ENCODE data around the gene TMEM11. TPM values are rescaled to one million over a fixed set of nuclear protein-coding genes. Genes with fewer than 3 reads are reported as not detected.
A peak's percentile ranks its signal among the peaks of the same experiment; 100 is the strongest.

Gene TMEM11
- total RNA-seq, 1 donor = 18.1 TPM

DNA sequence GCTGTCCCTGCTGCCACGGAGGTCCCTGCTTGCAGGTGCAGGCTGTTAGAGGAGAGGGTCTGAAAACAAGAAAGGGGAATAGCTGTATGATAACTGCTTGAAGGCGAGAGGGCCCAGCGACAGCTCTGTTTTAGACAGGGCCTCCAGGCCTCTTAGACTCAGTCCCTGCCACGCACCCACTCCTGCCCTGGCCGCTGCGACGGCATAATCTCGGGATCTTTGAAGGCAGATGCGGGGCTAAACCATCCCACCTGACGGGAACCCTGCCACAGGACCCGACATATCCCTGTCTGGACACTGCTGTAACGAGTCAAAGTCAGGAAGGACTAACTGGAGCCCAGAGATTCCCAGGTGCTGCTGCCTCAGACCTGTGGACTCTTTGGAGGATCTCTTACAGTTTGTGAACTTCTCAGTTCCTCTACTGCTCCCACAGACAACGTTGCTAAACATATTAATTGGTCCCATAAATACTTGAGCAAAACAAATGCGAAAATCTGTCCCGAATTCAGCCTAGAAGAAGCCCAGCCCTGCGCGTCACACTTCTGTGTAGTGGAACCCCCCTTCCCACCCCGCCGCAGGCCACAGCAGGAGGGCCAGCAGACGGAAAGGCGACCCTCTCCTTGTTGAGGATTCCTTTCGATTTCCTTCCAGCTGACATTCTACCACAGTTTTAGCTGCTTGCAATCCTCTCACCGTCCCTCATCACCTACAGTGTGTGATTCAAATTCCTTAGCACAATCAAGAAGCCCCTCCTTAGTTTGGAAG lies 998 bp upstream of the TMEM11 start:
- Histone ChIP-seq H3K79me2 (ENCODE audit: insufficient read depth, low read length) (peaks cover 68% of the 10 kb centered on the region), H3K27me3 (ENCODE audit: insufficient read depth, low read length) (no peaks in the 10 kb centered on the region), H2AFZ (ENCODE audit: low read length) (peak overlapping the region; percentile 90), H3K4me1 (ENCODE audit: insufficient read depth, low read length) (peaks cover 27% of the 10 kb centered on the region), H3K36me3 (ENCODE audit: insufficient read depth, low read length) (peaks cover 20% of the 10 kb centered on the region), H3K9me3 (ENCODE audit: low read depth, low read length) (no peaks in the 10 kb centered on the region), H3K27ac (ENCODE audit: low read depth, low read length) (peak overlapping the region; percentile 89), H3K4me2 (ENCODE audit: insufficient read depth, low read length) (peak overlapping the region; percentile 92), H4K20me1 (ENCODE audit: insufficient read depth, low read length) (peaks cover 30% of the 10 kb centered on the region), H3K4me3 (ENCODE audit: insufficient read depth, low read length) (peak overlapping the region; percentile 97)
- TF ChIP-seq, protein P1, sequence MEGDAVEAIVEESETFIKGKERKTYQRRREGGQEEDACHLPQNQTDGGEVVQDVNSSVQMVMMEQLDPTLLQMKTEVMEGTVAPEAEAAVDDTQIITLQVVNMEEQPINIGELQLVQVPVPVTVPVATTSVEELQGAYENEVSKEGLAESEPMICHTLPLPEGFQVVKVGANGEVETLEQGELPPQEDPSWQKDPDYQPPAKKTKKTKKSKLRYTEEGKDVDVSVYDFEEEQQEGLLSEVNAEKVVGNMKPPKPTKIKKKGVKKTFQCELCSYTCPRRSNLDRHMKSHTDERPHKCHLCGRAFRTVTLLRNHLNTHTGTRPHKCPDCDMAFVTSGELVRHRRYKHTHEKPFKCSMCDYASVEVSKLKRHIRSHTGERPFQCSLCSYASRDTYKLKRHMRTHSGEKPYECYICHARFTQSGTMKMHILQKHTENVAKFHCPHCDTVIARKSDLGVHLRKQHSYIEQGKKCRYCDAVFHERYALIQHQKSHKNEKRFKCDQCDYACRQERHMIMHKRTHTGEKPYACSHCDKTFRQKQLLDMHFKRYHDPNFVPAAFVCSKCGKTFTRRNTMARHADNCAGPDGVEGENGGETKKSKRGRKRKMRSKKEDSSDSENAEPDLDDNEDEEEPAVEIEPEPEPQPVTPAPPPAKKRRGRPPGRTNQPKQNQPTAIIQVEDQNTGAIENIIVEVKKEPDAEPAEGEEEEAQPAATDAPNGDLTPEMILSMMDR (IDR thresholded peaks at IDR 0.05; ENCODE audit: extremely low read depth, low read depth, low read length) = no peak
- DNase-seq (ENCODE audit: insufficient read length, low spot score, missing footprints) = peak; percentile 88

DNA sequence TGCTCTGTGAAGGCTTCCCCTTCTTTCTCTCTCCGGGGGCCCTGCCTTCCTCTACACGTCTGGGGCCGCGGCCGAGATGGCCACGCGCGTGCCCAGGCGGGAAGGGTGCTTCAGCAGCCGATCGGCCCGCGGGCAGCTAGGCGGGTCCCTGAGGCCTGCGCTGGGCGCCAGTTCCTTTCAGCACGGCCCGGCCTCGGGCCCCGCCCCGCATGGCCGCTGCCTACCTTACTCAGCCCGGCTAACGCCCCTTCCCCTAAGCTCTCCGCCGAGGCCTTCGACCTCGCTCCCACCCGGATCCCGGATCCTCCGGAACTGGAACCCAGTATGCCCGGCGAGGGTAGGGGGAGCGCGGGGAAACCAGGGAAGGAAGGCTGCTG lies 335 bp downstream of the TMEM11 start:
- Histone ChIP-seq H4K20me1 (ENCODE audit: insufficient read depth, low read length) (peaks cover 37% of the 10 kb centered on the region), H3K27me3 (ENCODE audit: insufficient read depth, low read length) (no peaks in the 10 kb centered on the region), H3K4me2 (ENCODE audit: insufficient read depth, low read length) (peak overlapping the region; percentile 89), H3K79me2 (ENCODE audit: insufficient read depth, low read length) (peaks cover 76% of the 10 kb centered on the region), H3K27ac (ENCODE audit: low read depth, low read length) (peak overlapping the region; percentile 89), H3K9me3 (ENCODE audit: low read depth, low read length) (no peaks in the 10 kb centered on the region), H3K36me3 (ENCODE audit: insufficient read depth, low read length) (peaks cover 22% of the 10 kb centered on the region), H2AFZ (ENCODE audit: low read length) (peak overlapping the region; percentile 83), H3K4me1 (ENCODE audit: insufficient read depth, low read length) (peaks cover 27% of the 10 kb centered on the region), H3K4me3 (ENCODE audit: insufficient read depth, low read length) (peak overlapping the region; percentile 97)
- DNase-seq (ENCODE audit: insufficient read length, low spot score, missing footprints) = peak; percentile 94
- TF ChIP-seq, protein P1 (IDR thresholded peaks at IDR 0.05; ENCODE audit: extremely low read depth, low read depth, low read length) = no peak

DNA sequence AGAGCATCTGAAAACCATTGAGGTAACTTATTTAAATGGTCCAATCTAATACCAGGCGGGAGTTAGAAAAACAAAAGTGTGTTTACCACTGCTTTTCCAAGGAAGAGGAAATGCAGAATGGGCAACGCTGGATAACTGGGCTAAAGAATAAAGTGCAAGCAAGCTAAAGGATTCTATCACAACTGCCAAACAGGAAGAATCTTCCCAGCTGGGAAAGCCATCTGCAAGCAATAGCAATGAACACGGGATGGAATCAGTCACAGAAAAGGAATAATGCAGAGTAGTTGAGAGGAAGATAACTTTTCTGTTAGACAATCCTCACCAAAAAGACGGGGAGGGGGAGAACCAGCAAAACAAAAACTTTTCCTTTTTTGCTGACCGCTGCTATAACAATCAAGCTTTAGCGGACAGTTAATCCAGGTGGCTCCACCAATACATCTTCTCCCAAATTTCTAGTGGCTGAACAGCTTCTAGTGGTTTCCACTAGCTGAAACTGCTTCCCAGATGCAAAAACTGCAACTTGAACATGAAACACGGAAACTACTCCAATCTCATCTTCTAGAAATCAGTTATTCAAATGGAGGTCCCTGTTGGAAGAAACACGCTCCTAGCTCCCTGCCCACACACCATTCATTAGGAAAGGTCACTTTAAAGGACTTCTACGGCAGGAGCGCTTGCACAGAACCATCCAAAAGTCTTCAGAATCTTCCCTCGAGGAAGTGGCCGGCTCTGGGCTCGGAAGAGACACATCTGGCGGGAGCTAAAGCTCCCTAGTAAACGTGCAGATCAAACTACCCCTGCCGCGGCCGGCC lies 929 bp downstream of the TMEM11 start:
- H4K20me1 ChIP-seq (ENCODE audit: insufficient read depth, low read length) = peaks cover 40% of the 10 kb centered on the region
- H3K9me3 ChIP-seq (ENCODE audit: low read depth, low read length) = no peaks in the 10 kb centered on the region
- TF ChIP-seq, protein P1 (IDR thresholded peaks at IDR 0.05; ENCODE audit: extremely low read depth, low read depth, low read length) = no peak
- H3K36me3 ChIP-seq (ENCODE audit: insufficient read depth, low read length) = peaks cover 27% of the 10 kb centered on the region
- DNase-seq (ENCODE audit: insufficient read length, low spot score, missing footprints) = peak; percentile 82
- H3K4me3 ChIP-seq (ENCODE audit: insufficient read depth, low read length) = peak overlapping the region; percentile 97
- H3K4me1 ChIP-seq (ENCODE audit: insufficient read depth, low read length) = peaks cover 27% of the 10 kb centered on the region
- H3K4me2 ChIP-seq (ENCODE audit: insufficient read depth, low read length) = peak overlapping the region; percentile 89
- no peak overlapping the region for H2AFZ ChIP-seq (ENCODE audit: low read length)
- peak overlapping the region; percentile 89 for H3K27ac ChIP-seq (ENCODE audit: low read depth, low read length)
- peaks cover 81% of the 10 kb centered on the region for H3K79me2 ChIP-seq (ENCODE audit: insufficient read depth, low read length)
- H3K27me3 ChIP-seq (ENCODE audit: insufficient read depth, low read length) = no peaks in the 10 kb centered on the region

All from osteoblast (primary cell).